HCT116 (cell line): ENCODE results near the gene MAP3K2. TPM values are rescaled to one million over a fixed set of nuclear protein-coding genes. Genes with fewer than 3 reads are reported as not detected.

Experiments used
- ATAC-seq: fragments of 200-7000 bp; cut with Tn5 transposase; 2 replicates; pipeline ENCODE4 v1.9.1; 2020; ENCODE audit warnings: mild to moderate bottlenecking, moderate library complexity
- BruUV-seq: library from RNA; stranded (reverse); fragments of 400-500 nt; replicated peaks from 2 replicates; lab custom pipeline; 2021; lab: Mats Ljungman, UMichigan
- CTCF ChIA-PET: fragments of 300-600 bp; sonication (Branson Sonifier 250); formaldehyde crosslinking; loops from one replicate; lab custom pipeline; 2021; ENCODE audit warnings: antibody characterized with exemption; lab: Charles Lee
- POLR2A ChIA-PET: fragments of 300-600, 350-600 bp; sonication (Branson Sonifier 250); formaldehyde crosslinking; loops from one replicate; lab custom pipeline; 2021; ENCODE audit warnings: antibody characterized with exemption; lab: Charles Lee
- RAD21 ChIA-PET, 2 experiments: fragments of 300-600 bp; sonication (Branson Sonifier 250); formaldehyde crosslinking; loops; one replicate each; lab custom pipeline; 2023; ENCODE audit warnings: low total read pairs in 2 of 2; ENCODE audit not compliant: uncharacterized antibody in 2 of 2, unreplicated experiment in 2 of 2, low non-redundant PET in 1 of 2; lab: Charles Lee
- DNase-seq: peaks from one replicate; pipeline ENCODE4 v3.0.0-alpha.2; 2010; ENCODE audit warnings: low read depth, low spot score
- H2AFZ ChIP-seq: fragments of 200-600 bp; shearing (Covaris generic), sonication (generic); 2 replicates; pipeline ENCODE4 v1.6.1; 2017; ENCODE audit warnings: low read depth, mixed run types, mixed read lengths, antibody characterized with exemption, low read length; ENCODE audit not compliant: poor library complexity, severe bottlenecking
- H3K27ac ChIP-seq: 2 replicates; pipeline ENCODE4 v1.5.1; 2012; ENCODE audit warnings: low read depth, low read length
- H3K27me3 ChIP-seq: fragments of 200-600 bp; sonication (generic); 2 replicates; pipeline ENCODE4 v1.6.1; 2016; ENCODE audit warnings: mixed run types, low read length, mixed read lengths; ENCODE audit not compliant: insufficient read depth
- H3K36me3 ChIP-seq, 2 experiments: fragments of 200-500 bp in 1 of 2; fragments of 200-600 bp in 1 of 2; sonication (Bioruptor generic) in 1 of 2; sonication (generic) in 1 of 2; 2 replicates each; pipeline versions ENCODE4 v1.5.1 to v1.6.1; 2014 to 2016; ENCODE audit warnings: low read length in 2 of 2, inconsistent platforms in 1 of 2, mixed read lengths in 1 of 2, mixed run types in 1 of 2; ENCODE audit not compliant: insufficient read depth in 2 of 2, control insufficient read depth in 1 of 2
- H3K4me1 ChIP-seq, 2 experiments: fragments of 200-600 bp in 1 of 2; sonication (generic) in 1 of 2; 2 replicates each; pipeline versions ENCODE4 v1.5.1 to v1.6.1; 2012 to 2017; ENCODE audit warnings: low read length in 2 of 2, inconsistent platforms in 1 of 2, mild to moderate bottlenecking in 1 of 2, mixed read lengths in 1 of 2, mixed run types in 1 of 2, moderate library complexity in 1 of 2; ENCODE audit not compliant: insufficient read depth in 2 of 2, control insufficient read depth in 1 of 2
- H3K4me2 ChIP-seq: fragments of 200-600 bp; sonication (generic); 2 replicates; pipeline ENCODE4 v1.6.1; 2017; ENCODE audit warnings: mixed run types, low read length, mixed read lengths
- H3K4me3 ChIP-seq, 2 experiments: fragments of 200-600 bp in 1 of 2; sonication (generic) in 1 of 2; replicated peaks in 1 of 2; 2 replicates each; pipeline ENCODE4 v1.5.1; 2011 to 2016; ENCODE audit warnings: low read length in 2 of 2, control low read depth in 1 of 2, low read depth in 1 of 2, mild to moderate bottlenecking in 1 of 2, mixed read lengths in 1 of 2, mixed run types in 1 of 2
- H3K79me2 ChIP-seq: fragments of 200-600 bp; sonication (generic); 2 replicates; pipeline ENCODE4 v1.6.1; 2017; ENCODE audit warnings: mild to moderate bottlenecking, mixed run types, low read length, moderate library complexity, mixed read lengths; ENCODE audit not compliant: insufficient read depth
- H3K9ac ChIP-seq: fragments of 200-600 bp; sonication (generic); 2 replicates; pipeline ENCODE4 v1.6.1; 2016; ENCODE audit warnings: low read length, mixed read lengths
- H3K9me2 ChIP-seq: fragments of 200-600 bp; sonication (generic), shearing (Covaris generic); 2 replicates; pipeline ENCODE4 v1.6.1; 2017; ENCODE audit warnings: mixed run types, mild to moderate bottlenecking, moderate library complexity; ENCODE audit not compliant: insufficient read depth
- H3K9me3 ChIP-seq, 2 experiments: fragments of 200-500 bp in 1 of 2; fragments of 200-600 bp in 1 of 2; sonication (Bioruptor generic) in 1 of 2; sonication (generic) in 1 of 2; 2 replicates each; pipeline ENCODE4 v1.6.1; 2014 to 2017; ENCODE audit warnings: low read length in 2 of 2, mixed read lengths in 2 of 2, inconsistent platforms in 1 of 2, low read depth in 1 of 2, mild to moderate bottlenecking in 1 of 2, mixed run types in 1 of 2, moderate library complexity in 1 of 2; ENCODE audit not compliant: control insufficient read depth in 1 of 2, insufficient read depth in 1 of 2
- H4K20me1 ChIP-seq: fragments of 200-600 bp; sonication (generic), shearing (Covaris generic); 2 replicates; pipeline ENCODE4 v1.6.1; 2017; ENCODE audit warnings: mixed run types, mild to moderate bottlenecking, moderate library complexity; ENCODE audit not compliant: insufficient read depth
- ATF3 ChIP-seq: IDR thresholded peaks from 2 replicates; pipeline ENCODE4 v1.6.1; 2012
- EGR1 ChIP-seq: IDR thresholded peaks from 2 replicates; pipeline ENCODE4 v1.6.1; 2012; ENCODE audit warnings: low read depth
- ELF1 ChIP-seq: IDR thresholded peaks from 2 replicates; pipeline ENCODE4 v1.6.1; 2012; ENCODE audit warnings: low read depth, borderline replicate concordance
- EZH2phosphoT487 ChIP-seq: fragments of 200-600 bp; IDR thresholded peaks from 2 replicates; pipeline ENCODE4 v1.6.1; 2018; ENCODE audit warnings: antibody characterized with exemption, borderline replicate concordance
- FOSL1 ChIP-seq: IDR thresholded peaks from 2 replicates; pipeline ENCODE4 v1.6.1; 2012; ENCODE audit warnings: low read depth
- JUND ChIP-seq: IDR thresholded peaks from 2 replicates; pipeline ENCODE4 v1.6.1; 2012
- RAD21 ChIP-seq: IDR thresholded peaks from 2 replicates; pipeline ENCODE4 v1.6.1; 2012; ENCODE audit warnings: low read depth, mild to moderate bottlenecking
- REST ChIP-seq: IDR thresholded peaks from 2 replicates; pipeline ENCODE4 v1.6.1; 2012; ENCODE audit warnings: low read depth
- SRF ChIP-seq: IDR thresholded peaks from 2 replicates; pipeline ENCODE4 v1.6.1; 2012; ENCODE audit warnings: low read depth
- TCF7L2 ChIP-seq: IDR thresholded peaks from 2 replicates; pipeline ENCODE4 v1.7.0; 2011; ENCODE audit warnings: borderline replicate concordance, inconsistent platforms; ENCODE audit not compliant: insufficient read depth, insufficient read length; ENCODE audit errors: extremely low read depth
- YY1 ChIP-seq: IDR thresholded peaks from 2 replicates; pipeline ENCODE4 v1.6.1; 2011; ENCODE audit warnings: low read length, low read depth, moderate library complexity, mild to moderate bottlenecking; ENCODE audit not compliant: insufficient replicate concordance; ENCODE audit errors: extremely low read depth
- intact Hi-C: fragments of 100-400 bp; cut with micrococcal nuclease; formaldehyde crosslinking; loops from 2 replicates; pipeline ENCODE4 v1.10.0; 2022
- total RNA-seq: library from RNA; stranded (reverse); gene quantifications from one replicate; pipeline ENCODE4 v1.2.1, GENCODE V29; 2021; ENCODE audit not compliant: unreplicated experiment

The MAP3K2 gene
- total RNA-seq, 1 experiment from 2014 or later: 44.5 TPM

GRCh38 chr2:127382831-127383230, 4.9 kb downstream of the MAP3K2 start:
- Histone ChIP-seq H3K79me2 (peaks cover 78% of the 10 kb centered on the region), H3K9me2 (no peaks in the 10 kb centered on the region), H3K27me3 (no peaks in the 10 kb centered on the region), H3K4me3 (no peak overlapping the region), H3K4me2 (no peak overlapping the region), H3K9me3 (no peaks in the 10 kb centered on the region), H3K4me1 (peaks cover 7 to 9% of the 10 kb centered on the region in 2 experiments; a peak in 2 of 4 replicates), H2AFZ (no peak overlapping the region), H3K27ac (no peak overlapping the region), H4K20me1 (0 out of 2 replicates have a peak, but pooled peaks cover 13% of the 10 kb centered on the region), H3K36me3 (no peaks in the 10 kb centered on the region), H3K9ac (no peak overlapping the region)
- DNase-seq (no peak), ATAC-seq (no peak)
- BruUV-seq: no TSS peak
- ChIA-PET POLR2A (no interaction called here), CTCF (interaction anchor here (1.2 kb wide), 1 partner anchor 97 kb away, joined by 3 read pairs; no protein-coding TSS in a partner anchor), RAD21 (no interaction called here)
- intact Hi-C loops: no loop called here
- TF ChIP-seq TCF7L2 (no peak), JUND (no peak), EZH2phosphoT487 (no peak), FOSL1 (no peak), EGR1 (no peak)

GRCh38 chr2:127381762-127382161, 6.0 kb downstream of the MAP3K2 start:
- no peak for TF ChIP-seq EGR1
- no peak for TF ChIP-seq REST
- TF ChIP-seq SRF: no peak
- no peak for TF ChIP-seq YY1
- TF ChIP-seq FOSL1: no peak
- no peak for TF ChIP-seq ATF3
- TF ChIP-seq ELF1: no peak
- TF ChIP-seq TCF7L2: no peak
- no peak for TF ChIP-seq RAD21
- TF ChIP-seq EZH2phosphoT487: no peak
- Histone ChIP-seq H3K9me3 (no peaks in the 10 kb centered on the region), H3K9me2 (no peaks in the 10 kb centered on the region), H3K4me3 (no peak overlapping the region), H3K27me3 (no peaks in the 10 kb centered on the region), H4K20me1 (peaks cover 13% of the 10 kb centered on the region; the same call in 1 of the 2 replicates), H3K36me3 (no peaks in the 10 kb centered on the region), H3K9ac (no peak overlapping the region), H3K27ac (no peak overlapping the region), H3K4me1 (peaks cover 5 to 7% of the 10 kb centered on the region in 2 experiments; a peak in 2 of 4 replicates), H3K4me2 (no peak overlapping the region), H3K79me2 (peaks cover 86% of the 10 kb centered on the region), H2AFZ (no peak overlapping the region)
- intact Hi-C loops: no loop called here
- CTCF ChIA-PET: interaction anchor here (1.2 kb wide), 1 partner anchor 98 kb away, joined by 3 read pairs; no protein-coding TSS in a partner anchor
- POLR2A ChIA-PET: no interaction called here
- no peak for ATAC-seq
- RAD21 ChIA-PET: no interaction called here
- no TSS peak for BruUV-seq
- no peak for DNase-seq
